SU-DHL-6 (cell line): ENCODE results near the gene HTR1D.

Source experiments
- H2AFZ ChIP-seq: fragments of 200-600 bp; sonication (generic); 2 replicates; pipeline ENCODE4 v1.6.1; 2014; ENCODE audit warnings: low read depth, mild to moderate bottlenecking, moderate library complexity, mixed read lengths, antibody characterized with exemption, low read length; ENCODE audit not compliant: severe bottlenecking
- H3F3A ChIP-seq: fragments of 200-600 bp; shearing (Covaris generic); 2 replicates; pipeline ENCODE4 v1.6.0; 2016; ENCODE audit warnings: antibody characterized with exemption, mild to moderate bottlenecking; ENCODE audit not compliant: insufficient read depth
- H3K27ac ChIP-seq: fragments of 200-600 bp; sonication (generic); 2 replicates; pipeline ENCODE4 v1.5.1; 2016; ENCODE audit warnings: low read depth, mild to moderate bottlenecking, low read length, moderate library complexity, mixed read lengths
- H3K27me3 ChIP-seq: fragments of 200-600 bp; sonication (generic), shearing (Covaris generic); 2 replicates; pipeline ENCODE4 v1.6.0; 2014; ENCODE audit warnings: mild to moderate bottlenecking, low read length
- H3K36me3 ChIP-seq: fragments of 200-600 bp; sonication (generic); 2 replicates; pipeline ENCODE4 v1.6.1; 2014; ENCODE audit warnings: mild to moderate bottlenecking, low read length, mixed read lengths
- H3K4me2 ChIP-seq: fragments of 300-600, 200-600 bp; shearing (Covaris generic), sonication (generic); 2 replicates; pipeline ENCODE4 v1.6.0; 2014; ENCODE audit warnings: low read length, low read depth, mild to moderate bottlenecking; ENCODE audit not compliant: poor library complexity, severe bottlenecking
- H3K4me3 ChIP-seq: fragments of 200-600 bp; sonication (generic); 2 replicates; pipeline ENCODE4 v1.5.1; 2014; ENCODE audit warnings: antibody characterized with exemption, low read length, mild to moderate bottlenecking, mixed read lengths; ENCODE audit not compliant: insufficient read depth, poor library complexity, severe bottlenecking
- H3K79me2 ChIP-seq: fragments of 200-600 bp; sonication (generic); 2 replicates; pipeline ENCODE4 v1.6.1; 2014; ENCODE audit warnings: mild to moderate bottlenecking, low read length, moderate library complexity; ENCODE audit not compliant: insufficient read depth
- H3K9ac ChIP-seq: fragments of 200-600 bp; sonication (generic); 2 replicates; pipeline ENCODE4 v1.7.0; 2014; ENCODE audit warnings: mild to moderate bottlenecking, low read length
- H3K9me2 ChIP-seq: fragments of 200-600 bp; sonication (generic); replicated peaks from 2 replicates; pipeline ENCODE4 v1.6.1; 2014; ENCODE audit warnings: low read length; ENCODE audit not compliant: insufficient read depth
- H3K9me3 ChIP-seq: fragments of 200-600 bp; sonication (generic); 2 replicates; pipeline ENCODE4 v1.6.1; 2014; ENCODE audit warnings: low read length, mixed read lengths; ENCODE audit not compliant: insufficient read depth
- H4K20me1 ChIP-seq: fragments of 200-600 bp; sonication (generic); 2 replicates; pipeline ENCODE4 v1.6.1; 2014; ENCODE audit warnings: low read depth, mild to moderate bottlenecking, antibody characterized with exemption, low read length, moderate library complexity, mixed read lengths
- CTCF ChIP-seq: fragments of 200-600 bp; sonication (generic); IDR thresholded peaks from one replicate; pipeline ENCODE4 v1.5.1; 2017; ENCODE audit warnings: antibody characterized with exemption, mild to moderate bottlenecking, low read length, moderate library complexity; ENCODE audit not compliant: insufficient read depth, poor library complexity, severe bottlenecking
- EZH2phosphoT487 ChIP-seq: fragments of 200-600 bp; sonication (generic), shearing (Covaris generic); conservative IDR thresholded peaks from 2 replicates; pipeline ENCODE4 v1.6.1; 2018; ENCODE audit warnings: mild to moderate bottlenecking, antibody characterized with exemption, low read length, moderate library complexity, mixed read lengths

The HTR1D gene

GRCh38 chr1:23214640-23215039, 2.7 kb downstream of the HTR1D start:
- Histone ChIP-seq H3F3A (no peaks in the 10 kb centered on the region), H3K79me2 (no peaks in the 10 kb centered on the region), H3K9me3 (no peaks in the 10 kb centered on the region), H3K9me2 (no peaks in the 10 kb centered on the region), H3K36me3 (no peaks in the 10 kb centered on the region), H3K9ac (no peak overlapping the region), H3K4me2 (no peak overlapping the region), H4K20me1 (no peaks in the 10 kb centered on the region), H3K4me3 (no peak overlapping the region), H3K27ac (no peak overlapping the region), H3K27me3 (no peaks in the 10 kb centered on the region), H2AFZ (no peak overlapping the region)
- TF ChIP-seq EZH2phosphoT487 (no peak), CTCF (no peak)

- H3K9me3 ChIP-seq, result no peaks in the 10 kb centered on the region
- no peak overlapping the region for H3K9ac ChIP-seq
- H3K79me2 ChIP-seq, result no peaks in the 10 kb centered on the region
- TF ChIP-seq CTCF (no peak), EZH2phosphoT487 (no peak)
- H3K27ac ChIP-seq, result no peak overlapping the region
- no peaks in the 10 kb centered on the region for H3K36me3 ChIP-seq
- no peak overlapping the region for H3K4me2 ChIP-seq
- no peaks in the 10 kb centered on the region for H3K9me2 ChIP-seq
- no peaks in the 10 kb centered on the region for H3F3A ChIP-seq
- H2AFZ ChIP-seq, result no peak overlapping the region
- H3K4me3 ChIP-seq, result no peak overlapping the region
- H3K27me3 ChIP-seq, result no peaks in the 10 kb centered on the region
- no peaks in the 10 kb centered on the region for H4K20me1 ChIP-seq
Measured at GRCh38 chr1:23211955-23212354, 5.3 kb downstream of the HTR1D start.

- no peaks in the 10 kb centered on the region for H3K79me2 ChIP-seq
- no peaks in the 10 kb centered on the region for H3K9me2 ChIP-seq
- H3K27me3 ChIP-seq, result no peaks in the 10 kb centered on the region
- H3K9ac ChIP-seq, result no peak overlapping the region
- H3K4me2 ChIP-seq, result no peak overlapping the region
- no peaks in the 10 kb centered on the region for H3K36me3 ChIP-seq
- H3F3A ChIP-seq, result no peaks in the 10 kb centered on the region
- no peak for TF ChIP-seq EZH2phosphoT487
- TF ChIP-seq CTCF, result no peak
- H4K20me1 ChIP-seq, result no peaks in the 10 kb centered on the region
- H2AFZ ChIP-seq, result no peak overlapping the region
- H3K9me3 ChIP-seq, result no peaks in the 10 kb centered on the region
- H3K27ac ChIP-seq, result no peak overlapping the region
- H3K4me3 ChIP-seq, result no peak overlapping the region
Measured at GRCh38 chr1:23210963-23211362, 6.3 kb downstream of the HTR1D start.
